MV-4-11 (cell line): Measurements from ENCODE around the gene DPP6.

Experiments used
- DNase-seq: peaks from one replicate; lab custom pipeline; 2025; lab: John Stamatoyannopoulos, UW

Gene DPP6

DNA sequence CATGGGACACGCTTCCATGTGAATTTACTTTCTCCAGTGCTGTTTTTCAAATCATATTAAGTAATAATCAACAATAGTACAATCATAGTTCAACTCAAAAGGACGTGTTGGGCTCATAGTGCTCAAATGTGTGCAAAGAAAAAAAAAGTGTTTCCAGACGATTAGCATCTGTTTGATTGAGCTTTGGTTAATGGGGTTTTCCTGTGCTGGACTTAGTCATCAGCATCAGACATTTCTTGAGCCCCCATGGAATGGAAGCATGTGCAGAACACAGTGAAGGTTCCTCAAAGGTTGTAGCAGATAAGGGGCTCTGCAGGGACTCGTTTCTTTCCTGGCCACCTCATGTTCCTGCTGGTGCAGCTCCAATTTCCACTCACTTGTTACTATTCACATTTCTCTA, 716.8 kb downstream of the DPP6 start:
- no peak for DNase-seq

DNA sequence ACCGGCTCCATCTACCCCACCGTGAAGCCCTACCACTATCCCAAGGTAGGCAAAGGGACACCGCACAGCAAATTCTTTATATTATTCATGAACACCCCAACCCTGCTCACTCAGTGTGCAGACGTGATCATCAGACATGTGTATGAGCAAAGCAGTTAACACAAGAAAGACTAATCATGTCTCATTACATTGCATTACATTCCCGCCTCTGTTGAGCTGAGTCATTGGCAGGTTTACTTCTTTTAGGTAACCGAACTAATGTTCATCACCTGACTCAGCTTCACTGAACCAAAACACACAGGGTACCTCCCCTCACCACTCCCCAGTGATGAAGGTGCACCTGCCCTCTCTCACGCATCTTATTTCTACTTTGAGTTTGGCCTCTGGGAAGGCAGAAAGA, 717.3 kb downstream of the DPP6 start:
- no peak for DNase-seq

DNA sequence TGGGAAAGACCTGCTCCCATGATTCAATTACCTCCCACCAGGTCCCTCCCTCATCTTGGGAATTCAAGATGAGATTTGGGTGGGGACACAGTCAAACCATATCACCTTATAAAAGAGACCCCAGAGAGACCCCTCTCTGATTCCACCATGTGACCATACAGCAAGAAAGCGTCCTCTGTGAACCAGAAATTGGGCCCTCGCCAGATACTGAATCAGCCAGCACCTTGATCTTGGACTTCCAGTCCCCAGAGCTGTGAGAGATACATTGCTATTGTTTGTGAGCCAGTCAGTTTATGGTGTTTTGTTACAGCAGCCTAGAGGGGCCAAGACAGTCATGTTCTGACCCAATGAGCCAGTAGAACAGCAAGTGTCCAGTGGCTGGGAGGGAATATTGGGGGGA, 718.2 kb downstream of the DPP6 start:
- no peak for DNase-seq

DNA sequence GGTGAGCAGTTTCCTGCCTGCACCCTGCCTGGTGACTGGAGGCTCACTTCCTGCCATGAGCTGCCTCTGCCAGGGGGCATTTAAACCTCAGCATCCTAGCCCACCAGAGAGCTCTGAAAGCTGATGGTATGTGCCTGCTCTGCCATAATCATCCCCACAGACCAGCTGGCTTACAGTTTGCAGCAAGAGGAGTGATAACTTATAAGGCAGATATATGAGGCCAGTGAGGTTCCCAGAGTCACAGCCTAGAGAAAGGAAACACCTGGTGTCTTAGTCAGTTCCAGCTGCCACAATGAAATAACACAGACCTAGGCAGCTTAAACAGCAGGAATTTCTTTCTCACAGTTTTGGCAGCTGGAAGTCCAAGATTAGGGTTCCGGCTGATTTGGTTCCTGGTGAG, 718.8 kb downstream of the DPP6 start:
- no peak for DNase-seq

DNA sequence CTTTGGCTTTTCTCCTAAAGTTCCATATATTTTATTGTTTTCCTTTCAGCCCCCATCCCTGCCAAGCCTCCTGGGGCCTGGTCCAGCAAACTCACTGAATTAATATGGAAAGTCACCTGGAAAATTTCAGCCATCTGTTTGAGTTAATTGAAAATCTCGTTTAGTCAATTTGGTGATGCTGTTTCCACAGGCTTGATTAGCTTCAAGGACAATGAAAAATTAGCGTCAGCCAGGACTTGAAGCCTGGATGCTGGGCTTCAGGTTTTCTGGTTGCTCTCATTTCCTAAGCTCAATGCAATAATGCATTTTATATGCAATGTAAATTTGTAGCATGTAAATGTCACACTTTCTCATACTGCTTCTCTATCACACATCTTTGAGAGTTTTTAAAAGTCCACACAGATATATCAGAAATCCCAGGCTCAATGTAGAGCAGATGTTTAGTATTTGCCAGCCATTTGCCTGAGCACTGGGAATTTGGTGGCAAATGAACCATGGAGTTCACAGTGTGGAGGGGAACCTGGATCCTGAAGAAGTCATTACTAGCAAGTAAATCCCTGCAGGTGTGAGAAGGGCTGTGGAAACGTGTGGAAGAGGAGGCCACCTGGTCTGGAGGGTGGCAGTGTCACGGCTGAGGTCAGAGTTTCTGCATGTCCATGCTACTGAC, 722.2 kb downstream of the DPP6 start:
- no peak for DNase-seq

DNA sequence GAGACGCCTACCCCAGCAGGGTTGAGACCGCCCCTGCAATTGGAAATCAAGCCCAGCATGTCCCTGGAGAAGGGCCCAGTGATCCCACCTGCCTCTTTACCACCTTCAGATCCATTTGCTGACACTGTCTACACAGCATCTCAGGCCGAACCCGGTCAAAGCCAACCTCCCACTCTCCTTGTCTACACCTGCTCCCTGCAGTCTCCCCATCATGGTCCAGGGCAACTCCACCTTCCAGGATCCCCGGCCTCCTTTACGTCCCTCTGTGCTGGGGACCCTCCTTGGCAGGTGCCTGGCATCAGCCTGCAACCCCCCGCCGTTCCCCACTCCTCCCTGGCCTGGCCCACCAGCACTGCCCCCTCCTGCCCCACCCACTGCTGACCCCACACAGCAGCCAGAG, 723.5 kb downstream of the DPP6 start:
- DNase-seq: no peak

DNA sequence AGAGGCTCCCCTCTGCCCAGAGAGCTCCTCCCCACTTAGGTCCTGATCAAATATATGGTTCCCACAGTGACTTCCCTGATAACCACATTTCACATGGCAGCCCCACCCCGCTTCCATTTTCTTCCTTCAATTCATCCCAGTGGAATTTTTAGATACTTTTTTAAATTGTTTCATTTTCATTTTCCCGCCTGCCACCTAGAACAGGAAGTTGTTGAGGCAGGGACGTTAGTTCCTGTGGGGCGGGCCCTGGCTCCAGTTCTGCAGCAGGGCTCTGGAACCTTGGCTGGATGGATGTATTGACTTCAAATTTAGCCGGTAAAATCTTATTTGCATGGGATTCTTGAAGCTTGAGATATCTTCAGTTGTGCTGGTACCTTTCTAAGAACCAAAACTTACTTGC, 724.2 kb downstream of the DPP6 start:
- DNase-seq: no peak

DNA sequence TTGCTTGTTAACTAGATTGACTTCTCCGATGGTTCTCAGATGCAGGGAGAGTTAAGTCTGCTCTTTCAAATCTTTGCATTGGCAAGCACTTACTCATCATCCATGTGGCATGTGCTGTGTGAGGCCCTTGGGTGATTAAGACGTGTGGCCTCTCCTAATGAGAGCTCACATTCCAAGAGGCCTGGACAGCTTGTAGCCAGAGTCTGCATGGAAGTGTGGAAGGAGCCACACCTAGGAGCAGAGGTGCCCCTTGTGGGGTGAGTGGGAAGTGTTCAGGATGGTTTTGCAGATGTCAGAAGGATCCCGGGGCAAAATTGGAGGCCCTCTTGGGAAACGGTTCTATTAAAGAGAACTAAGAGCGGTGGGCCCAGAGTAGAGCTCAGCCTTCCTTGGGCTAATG, 724.8 kb downstream of the DPP6 start:
- no peak for DNase-seq

DNA sequence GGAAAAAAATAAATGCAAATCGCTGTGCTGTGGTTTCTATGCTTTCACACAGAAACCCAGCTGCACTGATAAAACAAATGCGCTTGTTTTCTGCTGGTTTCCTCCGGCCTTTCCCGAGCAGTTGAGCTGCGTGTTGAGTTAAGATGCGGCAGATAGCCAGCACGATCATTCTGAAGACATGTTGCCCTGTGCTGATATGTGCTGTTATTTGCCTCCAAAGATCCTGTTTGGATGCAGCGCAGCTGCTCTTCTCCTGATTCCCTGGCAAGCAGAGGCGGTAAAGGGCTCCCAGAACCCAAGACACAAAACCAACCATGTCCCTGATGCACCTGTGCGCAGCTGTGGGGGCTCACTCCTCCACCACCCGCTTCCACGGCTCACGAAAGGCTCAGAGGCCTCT, 725.3 kb downstream of the DPP6 start:
- no peak for DNase-seq

DNA sequence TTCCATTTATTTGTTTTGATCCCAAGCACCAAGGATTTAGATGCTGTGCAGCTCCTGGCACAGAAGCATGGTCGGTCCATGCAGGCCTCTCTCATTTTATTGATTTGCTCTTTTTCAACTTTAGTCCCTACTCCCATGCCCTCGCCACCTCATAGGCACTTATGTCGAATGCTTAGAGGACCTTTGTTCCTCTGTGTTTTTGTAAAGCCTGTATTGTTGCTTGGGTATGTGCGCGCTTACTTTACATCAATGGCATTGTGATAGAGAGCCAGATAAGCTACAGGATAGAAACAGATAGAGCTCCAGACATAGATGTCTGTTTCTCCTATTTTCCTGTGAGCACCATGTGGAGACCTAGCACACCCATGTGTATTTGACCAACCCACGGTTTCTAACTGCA, 725.7 kb downstream of the DPP6 start:
- no peak for DNase-seq

DNA sequence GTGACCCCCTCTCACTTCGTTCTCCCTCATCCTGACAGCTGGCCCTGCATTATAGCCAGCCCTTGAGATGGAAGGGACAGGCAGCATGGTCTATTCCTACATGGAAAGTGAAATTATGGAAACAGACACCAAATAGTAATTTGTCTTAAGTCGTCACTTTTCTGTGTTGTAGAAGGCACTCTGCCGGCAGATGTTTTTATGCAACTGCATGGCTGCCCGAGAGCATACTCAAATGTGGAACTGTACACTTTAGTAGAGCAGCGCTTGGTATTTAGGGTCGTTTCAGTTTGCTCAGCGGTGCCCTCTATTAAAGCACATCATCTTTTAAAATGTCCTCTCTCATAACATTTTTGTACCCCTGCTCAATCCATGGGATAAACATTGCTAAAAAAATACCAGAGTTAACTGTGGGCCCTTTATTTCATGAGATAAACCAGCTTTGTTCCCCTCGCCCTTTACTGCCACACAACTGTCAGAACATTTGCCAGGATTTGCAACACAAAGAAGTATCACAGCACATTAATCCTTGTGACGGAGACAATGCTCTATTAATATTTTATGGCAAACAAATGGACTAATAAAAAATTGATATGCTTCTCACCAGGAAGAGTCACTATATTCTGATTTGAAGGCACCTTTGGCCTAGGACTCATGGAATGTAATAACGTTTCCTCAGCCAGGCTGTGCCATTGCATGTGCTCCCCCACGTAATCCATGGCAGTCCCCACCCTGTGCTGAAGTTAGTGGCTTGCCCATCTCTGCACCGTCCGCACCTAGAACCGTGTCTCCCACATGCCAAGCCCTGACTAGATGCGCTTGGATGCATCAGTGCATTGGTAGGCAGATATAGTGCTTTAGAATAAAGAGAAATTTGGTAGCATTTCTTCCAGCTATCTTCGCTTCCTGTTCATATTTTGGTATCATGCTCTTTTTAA, 729.4 kb downstream of the DPP6 start:
- DNase-seq: no peak

DNA sequence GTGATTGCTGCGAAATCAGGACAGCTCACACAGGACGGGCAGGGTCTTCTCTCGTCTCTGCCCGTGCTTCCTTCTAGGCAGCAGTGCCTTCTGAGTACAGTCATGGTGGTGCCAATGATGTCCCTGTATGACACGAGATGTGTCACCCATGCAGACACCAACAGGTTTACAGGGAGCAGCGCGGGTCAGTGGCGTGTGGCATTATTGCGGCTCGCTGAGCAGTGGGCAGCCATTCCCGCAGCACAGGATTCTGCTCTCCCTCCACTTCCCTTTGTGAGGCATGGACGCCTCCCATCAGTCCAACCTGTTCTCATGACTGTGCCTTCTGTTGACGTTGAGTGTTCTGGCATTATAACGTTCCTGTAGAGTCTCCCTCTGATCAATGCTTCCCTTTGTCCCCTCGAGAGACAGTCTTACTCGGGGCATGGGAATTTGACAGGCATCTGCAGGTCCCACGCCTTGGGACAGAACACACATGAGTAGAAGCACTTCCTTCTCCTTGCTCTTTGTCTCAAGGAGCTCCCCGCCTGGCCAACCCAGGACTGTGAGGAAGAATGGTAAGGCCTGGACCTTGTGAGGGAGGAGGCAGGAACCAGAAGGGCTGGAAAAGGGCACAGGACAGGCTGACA, 731.2 kb downstream of the DPP6 start:
- DNase-seq: no peak

DNA sequence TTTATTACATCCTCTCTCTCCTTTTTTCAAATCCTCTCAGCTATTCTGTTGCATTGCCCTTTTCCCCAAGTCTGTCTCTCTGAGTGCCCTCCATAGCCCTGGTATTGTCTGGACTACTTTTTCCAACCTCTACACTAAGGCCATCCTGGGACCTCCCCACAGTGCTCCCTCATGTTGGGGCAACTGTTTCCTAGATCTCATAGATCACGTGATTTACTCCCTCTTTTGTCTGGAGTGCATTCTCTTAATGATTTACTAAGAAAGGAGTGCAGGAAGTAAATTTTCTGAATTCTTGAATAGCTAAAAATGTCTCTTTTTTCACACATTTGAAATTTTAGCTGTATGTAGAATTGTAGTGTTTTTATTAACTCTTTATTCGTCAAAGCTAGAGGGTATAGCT, 733.7 kb downstream of the DPP6 start:
- no peak for DNase-seq

DNA sequence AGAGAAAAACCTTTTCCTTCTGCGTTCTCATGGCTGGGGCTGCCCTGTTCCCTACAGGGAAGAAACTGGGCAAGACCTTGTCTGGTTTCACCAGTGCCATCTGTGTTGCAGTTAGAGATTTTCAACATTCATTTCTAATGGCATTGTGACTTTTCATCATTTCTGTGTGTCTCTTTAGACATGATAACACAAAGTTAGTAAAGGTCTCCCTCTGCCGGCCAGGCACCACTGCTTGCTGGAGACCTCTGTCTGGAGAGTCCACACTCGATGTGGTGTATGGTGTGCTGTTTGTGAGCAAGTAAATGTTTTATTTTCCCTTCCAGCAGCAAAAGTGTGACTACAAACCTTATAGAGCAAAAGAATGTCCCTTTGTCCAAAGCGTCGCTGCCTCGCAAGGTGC, 737.2 kb downstream of the DPP6 start:
- peak; percentile 5 for DNase-seq

DNA sequence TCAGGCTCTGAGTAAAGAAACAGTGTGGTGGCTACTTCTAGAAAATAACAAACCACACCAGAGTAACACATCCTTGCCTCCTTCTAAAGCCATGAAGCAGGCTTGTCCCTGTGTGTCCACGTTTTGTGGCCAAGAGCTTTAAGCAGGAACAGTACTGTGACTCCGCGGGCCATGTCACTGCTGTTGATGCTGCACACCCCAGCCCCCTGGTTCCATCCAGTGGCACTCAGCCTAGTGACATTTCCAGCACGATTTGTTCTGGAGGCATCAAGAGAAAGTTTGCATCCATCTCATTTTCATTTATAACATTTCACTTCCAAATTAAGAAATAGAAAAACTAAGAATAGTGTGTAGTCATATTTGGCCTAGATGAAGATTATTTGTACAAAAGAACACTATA, 739.4 kb downstream of the DPP6 start:
- DNase-seq: no peak

DNA sequence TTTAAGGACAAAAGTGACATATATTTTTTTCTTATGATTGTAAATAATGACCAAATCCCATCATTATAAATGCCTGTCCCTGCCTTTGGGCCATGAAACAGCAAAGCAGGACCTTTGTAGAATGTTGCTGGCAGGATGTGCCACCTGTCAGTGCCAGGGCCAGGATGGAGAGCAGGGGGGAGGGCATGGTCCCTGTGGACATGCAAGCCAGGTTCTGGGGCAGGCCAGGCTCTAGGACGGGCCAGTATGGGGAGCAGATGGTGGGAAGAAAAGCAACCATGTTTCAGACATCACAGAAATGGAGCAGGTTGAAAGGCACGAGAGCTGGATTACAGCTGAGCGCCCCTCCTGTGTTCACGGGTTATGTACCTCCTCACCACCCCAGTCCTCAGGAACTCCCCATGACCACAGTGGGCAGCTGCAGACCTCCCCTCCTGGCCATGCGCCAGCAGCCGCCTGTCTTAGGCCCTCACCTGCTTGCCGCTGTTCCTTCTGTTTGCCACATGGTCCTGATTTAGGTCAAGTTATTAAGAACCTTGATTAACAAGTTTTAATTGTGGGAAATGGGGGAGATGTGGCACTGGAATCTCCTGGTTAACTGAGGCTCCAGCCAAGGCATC, 740.3 kb downstream of the DPP6 start:
- DNase-seq: no peak

DNA sequence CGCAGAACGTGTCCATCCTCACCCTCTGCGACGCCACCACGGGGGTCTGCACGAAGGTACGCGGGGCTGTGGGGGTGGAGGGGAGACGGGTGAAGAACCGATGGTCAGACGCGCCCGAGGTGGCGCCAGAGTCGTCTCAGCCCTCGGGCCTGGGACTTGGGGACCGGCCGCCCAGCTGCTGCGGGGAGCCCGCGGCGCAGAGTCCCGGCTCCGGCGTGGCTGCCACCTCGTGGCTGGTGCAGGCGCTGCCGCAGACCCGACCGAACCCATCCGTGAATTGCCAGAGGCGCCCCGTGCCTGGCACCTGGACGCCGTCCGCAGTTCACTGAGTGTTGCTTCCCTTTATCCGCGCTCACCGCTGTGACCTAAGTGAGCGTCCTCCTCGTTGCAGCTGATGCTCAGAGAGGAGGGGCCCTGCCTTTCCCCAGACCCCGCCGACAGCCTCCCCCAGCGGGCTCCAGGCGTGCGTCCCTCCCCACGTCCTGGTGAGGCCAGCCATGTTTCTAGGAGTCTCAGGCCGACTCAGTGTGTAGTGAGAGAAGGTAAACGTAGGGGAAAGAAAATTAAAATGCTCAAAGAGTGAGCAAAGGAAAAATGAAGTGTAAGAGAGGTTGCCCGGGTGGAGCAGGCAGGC, 742.1 kb downstream of the DPP6 start:
- DNase-seq: no peak

DNA sequence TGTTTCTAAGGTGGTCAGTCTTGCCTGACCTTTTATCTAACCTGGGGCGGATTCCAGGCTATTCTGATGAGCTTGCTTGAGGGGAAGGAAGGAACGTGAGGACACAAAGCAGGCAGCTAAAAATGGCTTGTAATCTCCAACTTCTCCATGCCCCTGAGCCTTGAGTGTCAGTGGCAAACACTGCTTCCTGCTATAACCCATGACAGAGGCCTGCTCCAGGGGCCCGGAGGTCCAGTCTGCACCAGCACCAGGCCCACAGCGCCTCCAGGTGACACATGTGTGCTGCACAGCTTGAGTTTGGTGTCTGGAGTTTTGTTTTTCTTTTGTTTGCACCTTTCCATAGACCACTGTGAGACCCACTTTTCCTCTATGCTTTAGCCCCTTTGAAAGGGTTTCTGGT, 742.8 kb downstream of the DPP6 start:
- DNase-seq: no peak

DNA sequence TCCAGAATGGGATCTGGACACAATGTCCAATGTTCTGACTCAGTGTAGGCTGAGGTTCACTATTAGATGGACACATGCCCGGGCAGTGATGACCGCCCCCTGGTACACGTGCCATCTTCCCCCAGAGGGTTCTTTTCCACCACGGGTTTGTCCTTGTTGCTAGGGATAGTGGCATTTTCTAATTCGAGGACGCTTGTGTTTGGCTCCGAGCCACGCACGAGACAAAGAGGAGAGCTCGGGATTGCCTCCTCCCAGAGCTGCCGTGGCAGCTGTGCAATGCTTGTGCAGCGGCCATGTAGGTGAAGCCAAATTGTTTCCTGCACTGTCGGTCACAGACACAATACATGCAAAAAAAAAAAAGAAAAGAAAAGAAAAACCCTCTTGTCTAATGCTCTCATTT, 743.2 kb downstream of the DPP6 start:
- no peak for DNase-seq

DNA sequence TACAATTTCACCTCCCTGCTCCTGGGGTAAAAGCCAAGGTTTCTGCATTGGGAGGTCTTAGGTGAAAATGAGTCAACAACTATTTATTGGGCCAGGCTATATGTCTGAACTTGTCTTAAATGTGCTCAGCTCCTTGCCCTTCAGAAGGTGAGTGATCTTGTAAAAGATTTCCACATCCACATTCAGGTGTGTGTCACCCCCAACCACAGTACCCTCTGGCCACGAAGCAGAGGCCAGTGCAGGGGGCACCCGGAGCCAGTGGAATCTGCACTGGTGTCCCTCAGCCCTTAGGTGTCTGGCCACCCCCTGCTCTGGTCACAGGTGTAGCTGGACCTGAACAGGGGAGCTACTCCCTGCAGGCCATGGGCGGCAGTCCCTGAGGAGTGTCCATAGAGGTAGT, 752.3 kb downstream of the DPP6 start:
- no peak for DNase-seq

DNA sequence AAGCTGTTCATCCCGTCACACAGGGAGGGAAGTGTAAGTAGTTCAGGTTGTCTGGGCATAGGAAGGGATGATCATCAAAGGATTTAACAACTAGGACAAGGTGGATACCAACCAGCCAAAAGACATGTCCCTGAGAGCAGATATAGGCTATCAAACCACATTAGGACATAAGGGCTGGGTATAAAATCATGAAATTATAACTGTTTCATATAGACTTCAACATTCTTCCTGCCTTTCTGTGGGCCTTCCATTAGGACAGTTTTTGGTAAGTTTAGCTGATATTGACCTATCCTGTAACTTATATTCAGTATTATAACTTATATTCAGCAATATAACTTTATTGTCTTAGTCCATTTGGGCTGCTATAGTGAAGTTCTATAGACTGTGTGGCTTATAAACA, 759.8 kb downstream of the DPP6 start:
- no peak for DNase-seq

DNA sequence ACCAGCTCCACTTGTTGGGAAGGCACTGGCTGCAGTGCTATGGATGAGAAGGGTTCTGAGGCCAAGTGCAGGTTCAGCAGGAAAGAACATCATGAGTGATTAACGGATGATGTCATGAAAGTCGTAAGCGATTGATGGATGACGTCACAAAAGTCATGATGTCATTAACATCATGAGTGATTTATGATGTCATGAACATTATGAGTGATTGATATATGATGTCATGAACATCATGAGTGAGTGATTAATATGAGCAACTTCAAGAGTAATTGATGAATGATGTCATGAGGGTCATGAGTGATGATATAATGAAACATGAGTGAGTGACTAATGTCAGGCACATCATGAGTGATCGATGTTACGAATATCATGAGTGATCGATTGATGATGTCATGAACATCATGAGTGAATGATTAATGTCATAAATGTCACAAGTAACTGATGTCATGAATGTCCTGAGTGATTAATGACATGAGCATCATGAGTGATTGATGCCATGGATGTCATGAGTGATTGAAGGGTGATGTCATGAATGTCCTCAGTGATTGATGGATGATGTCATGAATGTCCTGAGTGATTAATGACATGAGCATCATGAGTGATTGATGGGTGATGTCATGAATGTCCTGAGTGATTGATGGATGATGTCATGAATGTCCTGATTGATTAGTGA, 765.2 kb downstream of the DPP6 start:
- no peak for DNase-seq
